Neural cell (in vitro differentiated cells): ENCODE data around the gene F2R. TPM values are rescaled to one million over a fixed set of nuclear protein-coding genes. Genes with fewer than 3 reads are reported as not detected.

ENCODE experiments used
- H2AFZ ChIP-seq: fragments of 200-600, 300-800 bp; sonication (generic), shearing (Covaris generic); 2 replicates; pipeline ENCODE4 v1.6.0; 2014; ENCODE audit warnings: low read depth, mild to moderate bottlenecking, antibody characterized with exemption, low read length, moderate library complexity
- H3F3A ChIP-seq: fragments of 200-600 bp; shearing (Covaris generic); 2 replicates; pipeline ENCODE4 v1.6.1; 2016; ENCODE audit warnings: mild to moderate bottlenecking, moderate library complexity, mixed read lengths, antibody characterized with exemption, low read length; ENCODE audit not compliant: insufficient read depth, poor library complexity, severe bottlenecking
- H3K27ac ChIP-seq: fragments of 200-600, 300-800 bp; sonication (generic), shearing (Covaris generic); 2 replicates; pipeline ENCODE4 v1.5.1; 2014; ENCODE audit warnings: mild to moderate bottlenecking, low read length, moderate library complexity
- H3K27me3 ChIP-seq: fragments of 300-800, 200-600 bp; sonication (generic), shearing (Covaris generic); 2 replicates; pipeline ENCODE4 v1.6.0; 2014; ENCODE audit warnings: mild to moderate bottlenecking, low read depth, low read length, moderate library complexity; ENCODE audit not compliant: insufficient read depth
- H3K36me3 ChIP-seq: fragments of 300-800, 200-600 bp; sonication (generic), shearing (Covaris generic); 2 replicates; pipeline ENCODE4 v1.5.1; 2014; ENCODE audit warnings: mild to moderate bottlenecking, antibody characterized with exemption, low read length, moderate library complexity; ENCODE audit not compliant: insufficient read depth
- H3K4me2 ChIP-seq: fragments of 300-800, 200-600 bp; sonication (generic), shearing (Covaris generic); 2 replicates; pipeline ENCODE4 v1.6.0; 2014; ENCODE audit warnings: mild to moderate bottlenecking, low read length
- H3K4me3 ChIP-seq: fragments of 300-800, 200-600 bp; sonication (generic), shearing (Covaris generic); 2 replicates; pipeline ENCODE4 v1.5.1; 2014; ENCODE audit warnings: mild to moderate bottlenecking, low read length, moderate library complexity
- H3K79me2 ChIP-seq: fragments of 200-600 bp; shearing (Covaris generic); replicated peaks from 2 replicates; pipeline ENCODE4 v1.6.0; 2014; ENCODE audit warnings: mild to moderate bottlenecking, low read length, moderate library complexity; ENCODE audit not compliant: insufficient read depth
- H3K9ac ChIP-seq: fragments of 300-800, 200-600 bp; sonication (generic), shearing (Covaris generic); 2 replicates; pipeline ENCODE4 v1.6.1; 2016; ENCODE audit warnings: mild to moderate bottlenecking, low read length, mixed read lengths
- H3K9me2 ChIP-seq: fragments of 200-600 bp; shearing (Covaris generic); 2 replicates; pipeline ENCODE4 v1.6.1; 2016; ENCODE audit warnings: mild to moderate bottlenecking, low read length, mixed read lengths; ENCODE audit not compliant: insufficient read depth
- H3K9me3 ChIP-seq: fragments of 200-600, 300-800 bp; sonication (generic), shearing (Covaris generic); 2 replicates; pipeline ENCODE4 v1.6.1; 2016; ENCODE audit warnings: mild to moderate bottlenecking, mixed run types, low read length, moderate library complexity, mixed read lengths
- H4K20me1 ChIP-seq: fragments of 200-600 bp; shearing (Covaris generic); 2 replicates; pipeline ENCODE4 v1.6.1; 2016; ENCODE audit warnings: mild to moderate bottlenecking, mixed run types; ENCODE audit not compliant: insufficient read depth
- EZH2 ChIP-seq: fragments of 200-600, 300-800 bp; shearing (Covaris generic), sonication (generic); IDR thresholded peaks from 2 replicates; pipeline ENCODE4 v1.6.1; 2014; ENCODE audit warnings: antibody characterized with exemption, low read length, borderline replicate concordance, mild to moderate bottlenecking; ENCODE audit not compliant: insufficient read depth, poor library complexity, severe bottlenecking
- POLR2AphosphoS5 ChIP-seq: IDR thresholded peaks from 2 replicates; pipeline ENCODE4 v1.6.1; 2012
- RAD21 ChIP-seq: fragments of 450-650 bp; conservative IDR thresholded peaks from 2 replicates; pipeline ENCODE4 v1.6.1; 2014; ENCODE audit warnings: antibody characterized with exemption, mild to moderate bottlenecking, moderate library complexity
- polyA plus RNA-seq: library from polyadenylated mRNA; depleted of rRNA; stranded (reverse); fragments of >200 nt; gene quantifications from 2 replicates; pipeline ENCODE4 v1.2.3, GENCODE V29; 2014
- TF ChIP-seq, protein P1 (sequence below): IDR thresholded peaks from 2 replicates; pipeline ENCODE4 v1.6.1; 2012; ENCODE audit warnings: borderline replicate concordance
- TF ChIP-seq, protein P2 (sequence below): fragments of 450-650 bp; IDR thresholded peaks from 2 replicates; pipeline ENCODE4 v1.5.1; 2014; ENCODE audit warnings: antibody characterized with exemption, mild to moderate bottlenecking, moderate library complexity; ENCODE audit not compliant: poor library complexity, severe bottlenecking

The F2R gene
- polyA plus RNA-seq, 1 donor from 2014 or later = 35.9 TPM

DNA sequence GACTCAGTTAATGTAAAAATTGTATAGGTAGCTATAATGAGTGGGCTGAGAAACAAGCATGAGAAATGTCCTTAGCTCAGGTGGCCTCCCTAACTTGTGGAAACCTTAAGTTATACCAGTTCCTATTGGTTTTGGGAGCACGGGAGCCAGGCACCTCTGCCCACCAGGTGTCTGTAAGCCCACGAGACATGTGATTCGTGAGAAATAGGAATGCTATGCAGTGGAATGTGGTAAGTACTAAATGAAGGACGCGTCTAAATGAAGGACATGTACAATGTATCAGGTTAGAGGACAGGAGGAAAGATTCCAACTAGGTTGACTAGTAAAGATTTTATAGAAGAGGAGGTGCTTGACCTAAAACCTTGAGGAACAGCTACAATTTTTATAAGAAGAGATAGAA lies 46.7 kb upstream of the F2R start:
- Histone ChIP-seq H3K9me3 (no peaks in the 10 kb centered on the region), H3F3A (no peaks in the 10 kb centered on the region), H3K79me2 (no peaks in the 10 kb centered on the region), H3K36me3 (no peaks in the 10 kb centered on the region), H3K4me3 (no peak overlapping the region), H2AFZ (no peak overlapping the region), H3K27me3 (no peaks in the 10 kb centered on the region), H4K20me1 (no peaks in the 10 kb centered on the region), H3K4me2 (no peak overlapping the region), H3K27ac (no peak overlapping the region), H3K9ac (no peak overlapping the region), H3K9me2 (no peaks in the 10 kb centered on the region)
- TF ChIP-seq, protein P1, sequence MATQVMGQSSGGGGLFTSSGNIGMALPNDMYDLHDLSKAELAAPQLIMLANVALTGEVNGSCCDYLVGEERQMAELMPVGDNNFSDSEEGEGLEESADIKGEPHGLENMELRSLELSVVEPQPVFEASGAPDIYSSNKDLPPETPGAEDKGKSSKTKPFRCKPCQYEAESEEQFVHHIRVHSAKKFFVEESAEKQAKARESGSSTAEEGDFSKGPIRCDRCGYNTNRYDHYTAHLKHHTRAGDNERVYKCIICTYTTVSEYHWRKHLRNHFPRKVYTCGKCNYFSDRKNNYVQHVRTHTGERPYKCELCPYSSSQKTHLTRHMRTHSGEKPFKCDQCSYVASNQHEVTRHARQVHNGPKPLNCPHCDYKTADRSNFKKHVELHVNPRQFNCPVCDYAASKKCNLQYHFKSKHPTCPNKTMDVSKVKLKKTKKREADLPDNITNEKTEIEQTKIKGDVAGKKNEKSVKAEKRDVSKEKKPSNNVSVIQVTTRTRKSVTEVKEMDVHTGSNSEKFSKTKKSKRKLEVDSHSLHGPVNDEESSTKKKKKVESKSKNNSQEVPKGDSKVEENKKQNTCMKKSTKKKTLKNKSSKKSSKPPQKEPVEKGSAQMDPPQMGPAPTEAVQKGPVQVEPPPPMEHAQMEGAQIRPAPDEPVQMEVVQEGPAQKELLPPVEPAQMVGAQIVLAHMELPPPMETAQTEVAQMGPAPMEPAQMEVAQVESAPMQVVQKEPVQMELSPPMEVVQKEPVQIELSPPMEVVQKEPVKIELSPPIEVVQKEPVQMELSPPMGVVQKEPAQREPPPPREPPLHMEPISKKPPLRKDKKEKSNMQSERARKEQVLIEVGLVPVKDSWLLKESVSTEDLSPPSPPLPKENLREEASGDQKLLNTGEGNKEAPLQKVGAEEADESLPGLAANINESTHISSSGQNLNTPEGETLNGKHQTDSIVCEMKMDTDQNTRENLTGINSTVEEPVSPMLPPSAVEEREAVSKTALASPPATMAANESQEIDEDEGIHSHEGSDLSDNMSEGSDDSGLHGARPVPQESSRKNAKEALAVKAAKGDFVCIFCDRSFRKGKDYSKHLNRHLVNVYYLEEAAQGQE = no peak
- no peak for TF ChIP-seq POLR2AphosphoS5

DNA sequence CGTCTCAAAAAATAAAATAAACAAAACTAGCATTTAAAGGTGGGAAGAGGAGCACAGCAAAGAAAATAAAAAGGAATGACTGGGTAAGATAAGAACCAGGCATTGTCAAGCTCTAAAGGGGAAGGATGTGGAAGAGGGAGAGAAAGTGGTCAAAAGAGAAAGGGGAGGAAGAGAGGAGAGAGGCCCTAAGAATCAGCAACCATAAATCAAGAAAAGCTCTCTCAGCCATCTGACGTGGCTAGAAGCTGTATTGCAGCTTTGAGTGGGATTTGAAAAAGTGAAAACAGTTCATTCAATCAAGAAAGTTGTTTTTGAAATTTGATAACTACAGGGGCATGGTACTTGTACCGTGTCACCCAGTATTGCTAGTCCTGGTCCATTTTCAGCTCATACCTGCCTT lies 45.4 kb upstream of the F2R start:
- no peaks in the 10 kb centered on the region for H3K27me3 ChIP-seq
- no peak for TF ChIP-seq EZH2
- TF ChIP-seq, protein P2, sequence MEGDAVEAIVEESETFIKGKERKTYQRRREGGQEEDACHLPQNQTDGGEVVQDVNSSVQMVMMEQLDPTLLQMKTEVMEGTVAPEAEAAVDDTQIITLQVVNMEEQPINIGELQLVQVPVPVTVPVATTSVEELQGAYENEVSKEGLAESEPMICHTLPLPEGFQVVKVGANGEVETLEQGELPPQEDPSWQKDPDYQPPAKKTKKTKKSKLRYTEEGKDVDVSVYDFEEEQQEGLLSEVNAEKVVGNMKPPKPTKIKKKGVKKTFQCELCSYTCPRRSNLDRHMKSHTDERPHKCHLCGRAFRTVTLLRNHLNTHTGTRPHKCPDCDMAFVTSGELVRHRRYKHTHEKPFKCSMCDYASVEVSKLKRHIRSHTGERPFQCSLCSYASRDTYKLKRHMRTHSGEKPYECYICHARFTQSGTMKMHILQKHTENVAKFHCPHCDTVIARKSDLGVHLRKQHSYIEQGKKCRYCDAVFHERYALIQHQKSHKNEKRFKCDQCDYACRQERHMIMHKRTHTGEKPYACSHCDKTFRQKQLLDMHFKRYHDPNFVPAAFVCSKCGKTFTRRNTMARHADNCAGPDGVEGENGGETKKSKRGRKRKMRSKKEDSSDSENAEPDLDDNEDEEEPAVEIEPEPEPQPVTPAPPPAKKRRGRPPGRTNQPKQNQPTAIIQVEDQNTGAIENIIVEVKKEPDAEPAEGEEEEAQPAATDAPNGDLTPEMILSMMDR = no peak
- TF ChIP-seq, protein P1 = no peak
- TF ChIP-seq RAD21 = no peak
- no peak overlapping the region for H2AFZ ChIP-seq
- no peak overlapping the region for H3K4me3 ChIP-seq
- no peaks in the 10 kb centered on the region for H3K79me2 ChIP-seq
- H3K9me2 ChIP-seq = no peaks in the 10 kb centered on the region
- no peak overlapping the region for H3K9ac ChIP-seq
- H4K20me1 ChIP-seq = no peaks in the 10 kb centered on the region
- H3K4me2 ChIP-seq = no peak overlapping the region
- H3K27ac ChIP-seq = no peak overlapping the region
- no peaks in the 10 kb centered on the region for H3F3A ChIP-seq
- H3K9me3 ChIP-seq = no peaks in the 10 kb centered on the region
- no peaks in the 10 kb centered on the region for H3K36me3 ChIP-seq
